Glutamatergic neuron (in vitro differentiated cells): ENCODE measurements around the gene DUSP22. TPM values are rescaled to one million over a fixed set of nuclear protein-coding genes. Genes with fewer than 3 reads are reported as not detected.

Source experiments
- DNase-seq: peaks from one replicate; pipeline ENCODE4 v3.0.0; 2022
- H3K27ac Mint-ChIP-seq: one replicate; pipeline ENCODE4 v1.8.0; 2020; ENCODE audit warnings: mild to moderate bottlenecking, mixed read lengths, inconsistent platforms; ENCODE audit not compliant: unreplicated experiment
- H3K27me3 Mint-ChIP-seq: one replicate; pipeline ENCODE4 v1.8.0; 2020; ENCODE audit warnings: mild to moderate bottlenecking, moderate library complexity, mixed read lengths, inconsistent platforms; ENCODE audit not compliant: unreplicated experiment
- H3K36me3 Mint-ChIP-seq: one replicate; pipeline ENCODE4 v1.8.0; 2020; ENCODE audit warnings: mild to moderate bottlenecking, mixed read lengths, inconsistent platforms; ENCODE audit not compliant: unreplicated experiment
- H3K4me1 Mint-ChIP-seq: one replicate; pipeline ENCODE4 v1.8.0; 2020; ENCODE audit warnings: mild to moderate bottlenecking, low read depth, mixed read lengths, inconsistent platforms; ENCODE audit not compliant: unreplicated experiment
- H3K4me3 Mint-ChIP-seq: one replicate; pipeline ENCODE4 v1.8.0; 2020; ENCODE audit warnings: mild to moderate bottlenecking, mixed read lengths, inconsistent platforms; ENCODE audit not compliant: unreplicated experiment
- H3K9me3 Mint-ChIP-seq: one replicate; pipeline ENCODE4 v1.8.0; 2020; ENCODE audit warnings: mild to moderate bottlenecking, moderate library complexity, mixed read lengths, inconsistent platforms; ENCODE audit not compliant: unreplicated experiment
- total RNA-seq: library from RNA; stranded (reverse); fragmentation: NEBNext Ultra II Directional; extraction: Animal tissue kit (Norgen Biotek cat#: 25700); gene quantifications from one replicate; pipeline ENCODE4 v1.2.1, GENCODE V29; 2021; ENCODE audit not compliant: unreplicated experiment
- TF ChIP-seq, protein P1 (sequence below): fragments of 200-600 bp; sonication (generic); IDR thresholded peaks from one replicate; pipeline ENCODE4 v1.5.0; 2021; ENCODE audit not compliant: partially characterized antibody, unreplicated experiment

DUSP22 gene
- total RNA-seq, 1 donor from 2014 or later = 40.4 TPM

DNA sequence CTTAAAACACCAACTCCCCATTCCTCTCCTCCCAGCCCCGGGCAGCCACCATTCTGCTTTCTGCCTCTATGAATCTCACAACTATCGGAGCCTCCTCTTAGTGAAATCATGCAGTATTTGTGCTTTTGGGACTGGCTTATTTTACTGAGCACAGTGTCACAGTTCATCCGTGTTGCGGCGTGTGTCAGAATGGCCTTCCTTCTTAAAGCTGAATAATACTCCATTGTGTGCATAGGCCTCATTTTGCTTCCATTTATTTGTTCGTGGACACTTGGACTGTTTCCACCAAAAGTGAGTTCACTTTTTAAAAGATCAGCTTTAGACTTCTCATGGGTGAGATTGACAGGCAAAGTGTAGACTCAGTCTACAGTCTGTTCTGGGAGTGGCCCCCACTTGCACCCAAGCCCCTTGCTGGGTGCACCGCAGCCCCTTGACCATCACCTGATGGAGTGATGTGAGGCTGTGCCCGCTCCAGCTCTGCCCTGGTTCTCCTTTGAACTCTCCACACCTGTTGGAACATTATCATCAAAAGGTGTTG is 12.6 kb downstream of the DUSP22 start:
- H3K4me3 Mint-ChIP-seq = no peak overlapping the region
- peaks cover 9% of the 10 kb centered on the region for H3K9me3 Mint-ChIP-seq
- H3K27me3 Mint-ChIP-seq = peaks cover 3% of the 10 kb centered on the region
- H3K27ac Mint-ChIP-seq = no peak overlapping the region
- H3K4me1 Mint-ChIP-seq = no peaks in the 10 kb centered on the region
- DNase-seq = no peak
- TF ChIP-seq, protein P1, sequence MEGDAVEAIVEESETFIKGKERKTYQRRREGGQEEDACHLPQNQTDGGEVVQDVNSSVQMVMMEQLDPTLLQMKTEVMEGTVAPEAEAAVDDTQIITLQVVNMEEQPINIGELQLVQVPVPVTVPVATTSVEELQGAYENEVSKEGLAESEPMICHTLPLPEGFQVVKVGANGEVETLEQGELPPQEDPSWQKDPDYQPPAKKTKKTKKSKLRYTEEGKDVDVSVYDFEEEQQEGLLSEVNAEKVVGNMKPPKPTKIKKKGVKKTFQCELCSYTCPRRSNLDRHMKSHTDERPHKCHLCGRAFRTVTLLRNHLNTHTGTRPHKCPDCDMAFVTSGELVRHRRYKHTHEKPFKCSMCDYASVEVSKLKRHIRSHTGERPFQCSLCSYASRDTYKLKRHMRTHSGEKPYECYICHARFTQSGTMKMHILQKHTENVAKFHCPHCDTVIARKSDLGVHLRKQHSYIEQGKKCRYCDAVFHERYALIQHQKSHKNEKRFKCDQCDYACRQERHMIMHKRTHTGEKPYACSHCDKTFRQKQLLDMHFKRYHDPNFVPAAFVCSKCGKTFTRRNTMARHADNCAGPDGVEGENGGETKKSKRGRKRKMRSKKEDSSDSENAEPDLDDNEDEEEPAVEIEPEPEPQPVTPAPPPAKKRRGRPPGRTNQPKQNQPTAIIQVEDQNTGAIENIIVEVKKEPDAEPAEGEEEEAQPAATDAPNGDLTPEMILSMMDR = no peak
- H3K36me3 Mint-ChIP-seq = peaks cover 12% of the 10 kb centered on the region

DNA sequence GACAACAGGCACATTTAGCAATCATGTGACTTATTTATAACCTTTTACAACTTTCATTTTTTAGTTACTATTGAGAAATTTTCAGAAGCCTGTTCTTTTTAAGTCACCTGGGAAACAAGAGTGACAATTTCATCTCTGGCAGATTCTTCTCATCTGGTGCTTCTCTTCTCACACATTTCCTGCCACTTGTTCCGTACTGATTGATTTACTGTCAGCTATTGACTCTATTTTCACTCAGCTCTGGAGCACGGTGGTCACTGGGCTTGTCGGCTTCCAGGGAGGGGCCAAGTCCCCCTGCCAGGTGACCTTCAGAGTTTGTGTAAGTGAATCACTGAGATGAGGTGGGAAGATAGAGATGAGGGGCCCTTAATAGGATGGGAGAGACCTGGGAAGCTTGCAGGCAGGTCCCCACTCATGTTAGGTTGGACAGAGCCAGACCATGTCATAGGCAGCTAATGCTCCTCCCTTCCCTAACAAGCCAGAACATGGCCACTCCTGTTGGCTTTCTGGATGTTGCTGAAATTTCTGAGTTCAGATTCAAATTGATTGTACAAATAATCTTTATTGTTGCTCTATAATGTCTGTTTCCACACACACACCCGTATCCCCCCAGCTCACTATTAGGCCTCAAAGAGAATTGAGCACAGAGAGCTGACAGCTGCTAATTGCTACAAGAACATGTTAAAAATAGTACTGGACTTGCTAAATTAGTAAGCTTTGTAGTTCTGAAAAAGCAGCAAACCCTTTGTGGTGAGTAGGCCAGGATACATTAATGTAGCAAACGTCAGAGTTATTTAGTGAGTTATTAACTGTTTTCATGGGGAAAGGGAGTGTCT is 13.3 kb downstream of the DUSP22 start:
- TF ChIP-seq, protein P1 = no peak
- peaks cover 9% of the 10 kb centered on the region for H3K9me3 Mint-ChIP-seq
- H3K4me3 Mint-ChIP-seq = no peak overlapping the region
- H3K27ac Mint-ChIP-seq = no peak overlapping the region
- peaks cover 12% of the 10 kb centered on the region for H3K36me3 Mint-ChIP-seq
- peaks cover 3% of the 10 kb centered on the region for H3K27me3 Mint-ChIP-seq
- no peak for DNase-seq
- H3K4me1 Mint-ChIP-seq = no peaks in the 10 kb centered on the region

DNA sequence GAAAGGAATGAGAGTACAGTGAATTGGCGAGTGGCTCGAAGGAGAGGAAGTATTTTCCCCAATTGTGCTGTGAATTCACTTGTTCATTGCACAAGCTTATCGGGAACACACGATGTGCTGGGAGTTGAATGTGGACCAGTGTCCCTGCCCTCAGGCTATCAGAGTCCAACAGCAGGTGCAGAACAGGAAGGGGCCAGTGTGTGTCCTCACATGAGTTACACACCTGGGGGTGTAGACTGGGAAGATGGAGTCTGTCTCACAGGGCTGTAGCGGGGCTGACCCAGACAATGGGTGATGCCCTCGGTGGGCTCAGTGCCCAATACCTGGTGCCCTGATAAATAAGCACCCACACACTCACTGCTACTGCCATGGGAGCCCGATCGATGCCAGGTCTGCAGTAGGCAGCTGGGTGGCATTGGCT is 14.4 kb downstream of the DUSP22 start:
- Mint-ChIP-seq H3K4me1 (no peaks in the 10 kb centered on the region), H3K4me3 (no peak overlapping the region), H3K9me3 (peaks cover 10% of the 10 kb centered on the region), H3K27me3 (peaks cover 3% of the 10 kb centered on the region), H3K27ac (no peak overlapping the region), H3K36me3 (peaks cover 12% of the 10 kb centered on the region)
- TF ChIP-seq, protein P1 = no peak
- DNase-seq = no peak

DNA sequence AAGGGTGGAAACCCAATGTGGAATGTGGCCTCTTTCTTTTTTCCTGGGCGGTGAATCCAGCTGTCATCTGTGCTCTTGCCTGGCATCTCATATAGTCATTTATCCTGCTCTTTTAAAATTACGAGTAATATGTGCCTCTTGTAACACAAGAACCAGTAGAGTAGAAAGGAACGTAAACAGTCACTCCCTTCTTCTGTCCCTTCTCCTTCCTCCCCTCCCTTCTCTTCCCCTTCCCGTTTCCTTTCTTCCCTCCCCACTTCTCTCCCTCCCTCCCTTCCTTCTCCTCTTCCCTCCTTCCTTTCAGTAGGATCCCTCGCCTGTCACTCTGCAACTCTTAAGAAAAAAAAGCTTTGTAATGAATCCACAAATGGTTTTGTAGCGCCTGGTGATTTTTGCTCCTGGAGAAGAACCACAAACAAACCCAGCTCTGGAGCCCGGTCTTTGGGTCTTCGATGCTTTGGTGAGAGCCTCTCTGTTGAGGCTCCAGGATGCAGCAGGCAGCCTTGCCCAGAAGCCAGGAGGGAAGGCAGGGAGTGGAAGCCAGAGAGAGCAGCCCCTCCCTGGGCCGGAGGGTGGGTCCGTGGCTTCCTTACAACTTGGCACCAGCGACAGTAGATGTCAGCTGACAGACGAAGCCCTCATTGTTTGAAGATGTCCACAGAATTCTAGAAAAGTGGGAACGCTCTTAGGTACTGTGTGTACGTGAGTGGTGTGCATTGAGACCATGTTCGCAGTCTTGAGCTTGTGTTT is 15.0 kb downstream of the DUSP22 start:
- Mint-ChIP-seq H3K4me3 (no peak overlapping the region), H3K27ac (no peak overlapping the region), H3K27me3 (peaks cover 3% of the 10 kb centered on the region), H3K36me3 (peaks cover 12% of the 10 kb centered on the region), H3K4me1 (no peaks in the 10 kb centered on the region), H3K9me3 (peaks cover 14% of the 10 kb centered on the region)
- DNase-seq = no peak
- TF ChIP-seq, protein P1 = no peak
